GM12875 (cell line): Measurements from ENCODE around the gene HCRTR1.

Source experiments
- H3K4me3 ChIP-seq: one replicate; pipeline ENCODE4 v1.5.1; 2011; ENCODE audit warnings: low read depth, low read length, control low read depth
- CTCF ChIP-seq: IDR thresholded peaks from 2 replicates; pipeline ENCODE4 v1.5.1; 2011; ENCODE audit warnings: low read depth, mild to moderate bottlenecking, control low read depth, inconsistent platforms, low read length, moderate library complexity, borderline replicate concordance; ENCODE audit not compliant: insufficient read depth

Gene HCRTR1

GRCh38 chr1:31648641-31649357, 31.3 kb downstream of the HCRTR1 start:
- TF ChIP-seq CTCF, result no peak
- no peak overlapping the region for H3K4me3 ChIP-seq

- H3K4me3 ChIP-seq, result no peak overlapping the region
- no peak for TF ChIP-seq CTCF
Observed at GRCh38 chr1:31650161-31651088, 32.9 kb downstream of the HCRTR1 start.

GRCh38 chr1:31651089-31651420, 33.6 kb downstream of the HCRTR1 start:
- TF ChIP-seq CTCF, result no peak
- H3K4me3 ChIP-seq, result no peak overlapping the region

- no peak for TF ChIP-seq CTCF
- H3K4me3 ChIP-seq, result no peak overlapping the region
Observed at GRCh38 chr1:31651766-31652165, 34.3 kb downstream of the HCRTR1 start.

GRCh38 chr1:31652891-31653499, 35.5 kb downstream of the HCRTR1 start:
- H3K4me3 ChIP-seq, result no peak overlapping the region
- TF ChIP-seq CTCF, result no peak

GRCh38 chr1:31653717-31654473, 36.4 kb downstream of the HCRTR1 start:
- TF ChIP-seq CTCF, result no peak
- no peak overlapping the region for H3K4me3 ChIP-seq
